Measurements from ENCODE around the gene MAGEB17.

DNA sequence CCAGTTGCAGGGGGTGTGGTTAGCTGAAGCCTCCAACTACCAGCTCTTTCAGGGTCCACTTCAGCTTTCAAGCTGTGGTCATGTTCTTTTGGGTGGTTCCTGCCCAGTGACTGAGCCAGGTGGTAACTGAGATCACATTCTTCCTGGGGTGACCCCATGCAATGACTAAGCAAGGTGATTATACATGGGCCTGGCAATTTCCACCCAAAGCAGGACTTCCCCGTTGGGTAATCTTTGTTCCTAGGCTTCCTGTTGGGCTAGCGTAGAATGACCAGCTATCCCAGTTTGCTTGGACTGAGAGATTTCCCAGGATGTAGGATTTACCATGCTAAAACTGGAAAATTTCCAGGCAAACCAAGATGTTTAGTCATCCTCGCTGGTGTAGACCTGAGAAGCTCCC is 18.4 kb upstream of the MAGEB17 start:
- TF ChIP-seq POLR2A (conservative IDR thresholded peaks at IDR 0.05) (no peak), CEBPG (CRISPR knock-in tag; IDR thresholded peaks at IDR 0.05) (no peak), CEBPG (tag; conservative IDR thresholded peaks at IDR 0.05 in 1 of 2, IDR thresholded peaks at IDR 0.05 in 1 of 2) (no peak), SIN3A (IDR thresholded peaks at IDR 0.05; ENCODE audit: borderline replicate concordance in 2 of 2, control insufficient read depth in 1 of 2, low read depth in 2 of 2, low read length in 2 of 2) (no peak), SMARCA4 (IDR thresholded peaks at IDR 0.05) (no peak), RFX7 (CRISPR knock-in tag; IDR thresholded peaks at IDR 0.05) (no peak), L3MBTL2 (IDR thresholded peaks at IDR 0.05) (no peak), ETV5 (CRISPR knock-in tag; IDR thresholded peaks at IDR 0.05; ENCODE audit: low read depth) (no peak)
- TF ChIP-seq, protein P1, sequence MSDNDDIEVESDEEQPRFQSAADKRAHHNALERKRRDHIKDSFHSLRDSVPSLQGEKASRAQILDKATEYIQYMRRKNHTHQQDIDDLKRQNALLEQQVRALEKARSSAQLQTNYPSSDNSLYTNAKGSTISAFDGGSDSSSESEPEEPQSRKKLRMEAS (CRISPR knock-in tag; IDR thresholded peaks at IDR 0.05): no peak
- TF ChIP-seq, protein P2, sequence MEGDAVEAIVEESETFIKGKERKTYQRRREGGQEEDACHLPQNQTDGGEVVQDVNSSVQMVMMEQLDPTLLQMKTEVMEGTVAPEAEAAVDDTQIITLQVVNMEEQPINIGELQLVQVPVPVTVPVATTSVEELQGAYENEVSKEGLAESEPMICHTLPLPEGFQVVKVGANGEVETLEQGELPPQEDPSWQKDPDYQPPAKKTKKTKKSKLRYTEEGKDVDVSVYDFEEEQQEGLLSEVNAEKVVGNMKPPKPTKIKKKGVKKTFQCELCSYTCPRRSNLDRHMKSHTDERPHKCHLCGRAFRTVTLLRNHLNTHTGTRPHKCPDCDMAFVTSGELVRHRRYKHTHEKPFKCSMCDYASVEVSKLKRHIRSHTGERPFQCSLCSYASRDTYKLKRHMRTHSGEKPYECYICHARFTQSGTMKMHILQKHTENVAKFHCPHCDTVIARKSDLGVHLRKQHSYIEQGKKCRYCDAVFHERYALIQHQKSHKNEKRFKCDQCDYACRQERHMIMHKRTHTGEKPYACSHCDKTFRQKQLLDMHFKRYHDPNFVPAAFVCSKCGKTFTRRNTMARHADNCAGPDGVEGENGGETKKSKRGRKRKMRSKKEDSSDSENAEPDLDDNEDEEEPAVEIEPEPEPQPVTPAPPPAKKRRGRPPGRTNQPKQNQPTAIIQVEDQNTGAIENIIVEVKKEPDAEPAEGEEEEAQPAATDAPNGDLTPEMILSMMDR (IDR thresholded peaks at IDR 0.05 in 2 of 3, conservative IDR thresholded peaks at IDR 0.05 in 1 of 3; ENCODE audit: insufficient read depth in 2 of 3, low read depth in 1 of 3, low read length in 3 of 3): no peak

Data from K562 (cell line).